A673 (cell line): ENCODE data around the gene MANSC4.

ENCODE experiments used
- CTCF ChIP-seq: fragments of 300-800, 200-600 bp; sonication (generic); conservative IDR thresholded peaks from 2 replicates; pipeline ENCODE4 v1.5.1; 2017; ENCODE audit warnings: low read depth, mild to moderate bottlenecking, antibody characterized with exemption, low read length, moderate library complexity, mixed read lengths
- EZH2 ChIP-seq: fragments of 200-600 bp; sonication (generic); IDR thresholded peaks from 2 replicates; pipeline ENCODE4 v1.6.1; 2017; ENCODE audit warnings: borderline replicate concordance, low read depth, mild to moderate bottlenecking, mixed read lengths, antibody characterized with exemption, low read length; ENCODE audit not compliant: poor library complexity, severe bottlenecking

GRCh38 chr12:27754795-27755194 lies 25.2 kb downstream of the MANSC4 start:
- TF ChIP-seq CTCF (no peak), EZH2 (no peak)
